Endothelial cell of umbilical vein (primary cell): Measurements from ENCODE around the gene OPCML. TPM values are rescaled to one million over a fixed set of nuclear protein-coding genes. Genes with fewer than 3 reads are reported as not detected.

ENCODE experiments used
- BruUV-seq: library from RNA; stranded (reverse); fragments of 400-500 nt; replicated peaks from 2 replicates; lab custom pipeline; 2021; lab: Mats Ljungman, UMichigan
- CTCF ChIA-PET: fragments of 300-600, 350-600 bp; sonication (Branson Sonifier 250); formaldehyde crosslinking; loops from one replicate; lab custom pipeline; 2021; ENCODE audit warnings: antibody characterized with exemption, inconsistent platforms; lab: Charles Lee
- POLR2A ChIA-PET: fragments of 300-600, 350-600 bp; sonication (Branson Sonifier 250); formaldehyde crosslinking; loops from one replicate; lab custom pipeline; 2021; ENCODE audit warnings: antibody characterized with exemption, inconsistent platforms; lab: Charles Lee
- DNase-seq: peaks from one replicate; pipeline ENCODE4 v3.0.0-alpha.2; 2011; ENCODE audit warnings: low read depth, low spot score
- FAIRE-seq: peaks from 2 replicates; lab custom pipeline; 2011; peaks lifted over from hg19 to GRCh38; lab: Jason Lieb, UNC
- H2AFZ ChIP-seq: 2 replicates; pipeline ENCODE4 v1.6.0; 2012; ENCODE audit warnings: low read depth, low read length, control low read depth, inconsistent platforms
- H3K27ac ChIP-seq: 2 replicates; pipeline ENCODE4 v1.5.1; 2011; ENCODE audit warnings: low read depth, mild to moderate bottlenecking, control low read depth, low read length, moderate library complexity; ENCODE audit not compliant: insufficient read depth
- H3K27me3 ChIP-seq, 2 experiments: 2 replicates each; pipeline versions ENCODE4 v1.6.0 to v1.6.1; 2011; ENCODE audit warnings: low read length in 2 of 2, mixed read lengths in 1 of 2; ENCODE audit not compliant: control insufficient read depth in 2 of 2, insufficient read depth in 2 of 2
- H3K36me3 ChIP-seq, 2 experiments: 2 replicates in 1 of 2; 3 replicates in 1 of 2; pipeline ENCODE4 v1.5.1; 2011; ENCODE audit warnings: low read length in 2 of 2, mild to moderate bottlenecking in 1 of 2, moderate library complexity in 1 of 2; ENCODE audit not compliant: control insufficient read depth in 2 of 2, insufficient read depth in 2 of 2; ENCODE audit errors: extremely low read depth in 1 of 2
- H3K4me1 ChIP-seq: 3 replicates; pipeline ENCODE4 v1.5.1; 2011; ENCODE audit warnings: mild to moderate bottlenecking, low read length; ENCODE audit not compliant: control insufficient read depth, insufficient read depth; ENCODE audit errors: extremely low read depth
- H3K4me2 ChIP-seq: 2 replicates; pipeline ENCODE4 v1.6.1; 2011; ENCODE audit warnings: low read length, control low read depth, mixed read lengths; ENCODE audit not compliant: insufficient read depth
- H3K4me3 ChIP-seq, 3 experiments: fragments of 200-600 bp in 1 of 3; sonication (generic), shearing (Covaris generic) in 1 of 3; replicated peaks in 1 of 3; 2 replicates each; pipeline ENCODE4 v1.5.1; 2011 to 2016; ENCODE audit warnings: control low read depth in 3 of 3, low read length in 3 of 3, mild to moderate bottlenecking in 2 of 3, inconsistent platforms in 1 of 3, low read depth in 1 of 3, moderate library complexity in 1 of 3; ENCODE audit not compliant: insufficient read depth in 1 of 3
- H3K79me2 ChIP-seq: 2 replicates; pipeline ENCODE4 v1.6.0; 2012; ENCODE audit warnings: low read length, inconsistent platforms; ENCODE audit not compliant: control insufficient read depth, insufficient read depth
- H3K9ac ChIP-seq: replicated peaks from 2 replicates; pipeline ENCODE3; 2011; ENCODE audit warnings: low read length, control low read depth; ENCODE audit not compliant: insufficient read depth; ENCODE audit errors: extremely low read depth
- H3K9me1 ChIP-seq: replicated peaks from 3 replicates; pipeline ENCODE4 v1.6.0; 2011; ENCODE audit warnings: mild to moderate bottlenecking, low read length; ENCODE audit not compliant: control insufficient read depth, insufficient read depth; ENCODE audit errors: extremely low read depth
- H3K9me3 ChIP-seq: replicated peaks from 2 replicates; pipeline ENCODE4 v1.5.1; 2012; ENCODE audit warnings: low read length, inconsistent platforms; ENCODE audit not compliant: control insufficient read depth, insufficient read depth
- H4K20me1 ChIP-seq: replicated peaks from 2 replicates; pipeline ENCODE3; 2011; ENCODE audit warnings: mild to moderate bottlenecking, low read length; ENCODE audit not compliant: control insufficient read depth, insufficient read depth; ENCODE audit errors: extremely low read depth
- CTCF ChIP-seq, 2 donors: IDR thresholded peaks; 1 replicate in 1 of 2; 2 replicates in 1 of 2; pipeline ENCODE4 v1.5.1; 2011; ENCODE audit warnings: low read length in 2 of 2, mild to moderate bottlenecking in 2 of 2, moderate library complexity in 2 of 2, control low read depth in 1 of 2, inconsistent platforms in 1 of 2, low read depth in 1 of 2; ENCODE audit not compliant: insufficient read depth in 1 of 2; ENCODE audit errors: extremely low read depth in 1 of 2
- FOS ChIP-seq: IDR thresholded peaks from 2 replicates; pipeline ENCODE4 v1.6.1; 2011; ENCODE audit warnings: mild to moderate bottlenecking, low read length, moderate library complexity, borderline replicate concordance; ENCODE audit not compliant: insufficient read depth
- GATA2 ChIP-seq: IDR thresholded peaks from 2 replicates; pipeline ENCODE4 v1.7.0; 2011; ENCODE audit warnings: low read depth, mild to moderate bottlenecking, moderate library complexity, mixed read lengths, low read length; ENCODE audit not compliant: insufficient read length, insufficient read depth
- JUN ChIP-seq: IDR thresholded peaks from 2 replicates; pipeline ENCODE4 v1.6.1; 2011; ENCODE audit warnings: borderline replicate concordance, low read depth; ENCODE audit not compliant: insufficient read length, insufficient read depth
- MYC ChIP-seq: IDR thresholded peaks from one replicate; pipeline ENCODE4 v1.6.1; 2011; ENCODE audit warnings: mild to moderate bottlenecking, low read depth, low read length
- POLR2AphosphoS5 ChIP-seq: IDR thresholded peaks from 2 replicates; pipeline ENCODE4 v1.6.1; 2012; ENCODE audit warnings: low read depth, mild to moderate bottlenecking, control low read depth, low read length, moderate library complexity; ENCODE audit not compliant: insufficient read depth
- dilution Hi-C: fragments of 300-500 bp; cut with MboI; formaldehyde crosslinking; loops from one replicate; pipeline ENCODE4 v1.15.0; 2019; ENCODE audit warnings: low sequenced_read_pairs; ENCODE audit not compliant: extremely low pct_ligation_motif_present
- intact Hi-C: fragments of 100-400 bp; cut with micrococcal nuclease; formaldehyde crosslinking; loops from one replicate; pipeline ENCODE4 v1.10.0; 2022
- polyA plus RNA-seq, 4 experiments: library from polyadenylated mRNA; depleted of rRNA in 3 of 4; stranded (reverse) in 3 of 4; unstranded in 1 of 4; fragments of >200 nt; gene quantifications; 2 replicates each; pipeline versions ENCODE4 v1.2.1 to v1.2.3, GENCODE V29; 2011 to 2012; ENCODE audit warnings: missing spikeins in 1 of 4
- total RNA-seq: library from RNA; stranded (reverse); gene quantifications from 2 replicates; pipeline ENCODE4 v1.2.3, GENCODE V29; 2021
- TF ChIP-seq, protein P1 (sequence below): IDR thresholded peaks from 2 replicates; pipeline ENCODE4 v1.6.1; 2011; ENCODE audit not compliant: insufficient read depth, insufficient read length

OPCML gene
- total and polyA plus RNA-seq, 2 donors (not counting 3 experiments of a cell fraction or from before 2014, with no cell fraction given): not detected

DNA sequence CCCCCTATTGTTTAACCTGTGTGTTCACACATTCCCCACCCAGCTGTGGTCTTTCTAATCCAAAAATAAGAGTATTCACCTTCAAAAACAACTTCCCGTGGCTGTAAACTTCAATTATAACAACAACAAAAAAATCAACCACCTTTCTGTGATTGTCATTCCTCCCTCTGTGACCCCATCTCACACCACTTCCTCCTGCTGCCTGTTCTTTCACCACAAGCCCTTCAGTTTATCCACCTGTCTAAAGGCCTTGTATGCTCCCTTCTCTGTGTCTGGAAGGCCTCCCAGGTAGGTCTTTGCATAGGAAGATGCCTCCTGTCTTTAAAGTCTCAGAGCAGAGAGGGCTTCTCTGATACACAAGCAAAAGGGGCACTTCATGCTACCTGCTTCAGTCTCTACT is 707.7 kb downstream of the OPCML start:
- Histone ChIP-seq H3K4me3 (no peak overlapping the region), H3K36me3 (no peaks in the 10 kb centered on the region), H3K4me2 (no peak overlapping the region), H2AFZ (no peak overlapping the region), H3K9ac (no peak overlapping the region), H3K9me1 (no peaks in the 10 kb centered on the region), H3K4me1 (no peaks in the 10 kb centered on the region), H3K27me3 (no peaks in the 10 kb centered on the region), H4K20me1 (no peaks in the 10 kb centered on the region), H3K27ac (no peak overlapping the region), H3K9me3 (no peaks in the 10 kb centered on the region), H3K79me2 (no peaks in the 10 kb centered on the region)
- dilution Hi-C loops (no loop called here), intact Hi-C loops (no loop called here)
- FAIRE-seq (no peak), DNase-seq (no peak)
- TF ChIP-seq POLR2AphosphoS5 (no peak), FOS (no peak), CTCF (IDR thresholded peaks at IDR 0.05; ENCODE audit: extremely low read depth in 1 of 2, insufficient read depth in 1 of 2, low read depth in 1 of 2, low read length in 2 of 2) (no peak), GATA2 (no peak), JUN (no peak), MYC (no peak)
- TF ChIP-seq, protein P1, sequence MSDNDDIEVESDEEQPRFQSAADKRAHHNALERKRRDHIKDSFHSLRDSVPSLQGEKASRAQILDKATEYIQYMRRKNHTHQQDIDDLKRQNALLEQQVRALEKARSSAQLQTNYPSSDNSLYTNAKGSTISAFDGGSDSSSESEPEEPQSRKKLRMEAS: no peak
- BruUV-seq: no TSS peak
- POLR2A ChIA-PET: no interaction called here
- CTCF ChIA-PET: no interaction called here
